Stomach (tissue), 9 donors: ENCODE data around the gene MEGF6. TPM values are rescaled to one million over a fixed set of nuclear protein-coding genes. Genes with fewer than 3 reads are reported as not detected.
A peak's percentile ranks its signal among the peaks of the same experiment; 100 is the strongest.

Experiments used
- DNase-seq, 2 donors: peaks; one replicate each; pipeline versions ENCODE4 v3.0.0 to v3.0.0-alpha.2; 2013 to 2019
- H3K27ac ChIP-seq, 5 donors: fragments of 200-600 bp in 4 of 5; sonication (generic) in 4 of 5; one replicate each; pipeline ENCODE4 v1.5.1; 2013 to 2019; ENCODE audit warnings: mild to moderate bottlenecking in 1 of 5, moderate library complexity in 1 of 5
- H3K27me3 ChIP-seq, 3 donors: fragments of 200-600 bp; sonication (generic); one replicate each; pipeline ENCODE4 v1.5.1; 2017 to 2019; ENCODE audit warnings: mixed run types in 1 of 3
- H3K36me3 ChIP-seq, 4 donors: fragments of 200-600 bp; sonication (generic); 1 replicate in 3 of 4; 2 replicates in 1 of 4; pipeline ENCODE4 v1.5.1; 2016 to 2019
- H3K4me1 ChIP-seq, 4 donors: fragments of 200-600 bp; sonication (generic); one replicate each; pipeline ENCODE4 v1.5.1; 2016 to 2019
- H3K4me3 ChIP-seq, 4 donors: fragments of 200-600 bp; sonication (generic) in 3 of 4; one replicate each; pipeline ENCODE4 v1.5.1; 2016 to 2019; ENCODE audit warnings: mild to moderate bottlenecking in 1 of 4
- H3K9me3 ChIP-seq, 4 donors: fragments of 200-600 bp; sonication (generic); one replicate each; pipeline ENCODE4 v1.5.1; 2016 to 2019
- CTCF ChIP-seq, 7 experiments: fragments of 450-650 bp in 4 of 7; fragments of 200-600 bp in 3 of 7; sonication (generic) in 3 of 7; IDR thresholded peaks; one replicate each; pipeline ENCODE4 v1.5.1; 2016 to 2019; ENCODE audit warnings: antibody characterized with exemption in 7 of 7, control low read depth in 2 of 7, mild to moderate bottlenecking in 1 of 7
- EP300 ChIP-seq: sonication (generic); formaldehyde crosslinking; IDR thresholded peaks from one replicate; pipeline ENCODE4 v1.6.1; 2017; ENCODE audit warnings: antibody characterized with exemption
- POLR2A ChIP-seq, 4 donors: fragments of 450-650 bp; IDR thresholded peaks; one replicate each; pipeline ENCODE4 v1.6.1; 2016; ENCODE audit warnings: antibody characterized with exemption in 4 of 4, control low read depth in 2 of 4, mild to moderate bottlenecking in 1 of 4, moderate library complexity in 1 of 4
- POLR2AphosphoS5 ChIP-seq, 3 donors: sonication (generic); formaldehyde crosslinking; IDR thresholded peaks; one replicate each; pipeline ENCODE4 v1.6.1; 2016; ENCODE audit warnings: antibody characterized with exemption in 3 of 3
- WGBS, 5 donors: extraction: QIAGEN DNeasy Blood & Tissue Kit in 3 of 5; methylation state at CpG; one replicate each; pipeline versions ENCODE4 v1.1.5 to v1.1.7; 2013 to 2018; 5-methylcytosine and 5-hydroxymethylcytosine counted together
- intact Hi-C: fragments of 100-400 bp; cut with DNase I; formaldehyde crosslinking; loops from one replicate; pipeline ENCODE4 v1.15.1; 2023; ENCODE audit warnings: low total_unique reads
- polyA plus RNA-seq, 3 donors: library from polyadenylated mRNA; stranded (reverse); fragments of 200-250 nt; gene quantifications; one replicate each; pipeline ENCODE4 v1.2.3, GENCODE V29; 2013
- total RNA-seq, 5 donors: library from RNA; depleted of rRNA; stranded (reverse); fragments of >200 nt; gene quantifications; one replicate each; pipeline versions ENCODE4 v1.1.0 to v1.2.3, GENCODE V29; 2014 to 2016
- donor health status: healthy with polysubstance abuse.
- donor health status: Bipolar disorder and iron deficiency.
- donor health status: healthy.

Gene MEGF6
- total and polyA plus RNA-seq, 8 donors: 2.6 to 57.2 (median 26.7) TPM

GRCh38 chr1:3545363-3546047 lies 65.8 kb downstream of the MEGF6 start:
- no peak for TF ChIP-seq POLR2A (IDR thresholded peaks at IDR 0.05)
- TF ChIP-seq POLR2AphosphoS5 (IDR thresholded peaks at IDR 0.05): no peak
- TF ChIP-seq CTCF (IDR thresholded peaks at IDR 0.05): no peak
- TF ChIP-seq EP300: no peak
- peak in 1 of 2 donors; percentile 77 for DNase-seq
- Histone ChIP-seq H3K4me3 (no peak overlapping the region), H3K9me3 (no peaks in the 10 kb centered on the region), H3K27ac (no peak overlapping the region), H3K4me1 (peaks cover 8 to 52% (median 21%) of the 10 kb centered on the region in 4 donors), H3K27me3 (peaks cover 0 to 32% (median 0%) of the 10 kb centered on the region in 3 donors), H3K36me3 (no peaks in the 10 kb centered on the region)
- 65 to 81% (median 73%) methylated on average over 11 to 21 of the region's 21 CpGs for WGBS, 5 donors
- intact Hi-C loops: no loop called here

GRCh38 chr1:3544040-3544977 lies 67.0 kb downstream of the MEGF6 start:
- H3K27ac ChIP-seq: peak overlapping the region in 2 of 5 donors; percentile 7 to 77
- H3K36me3 ChIP-seq: no peaks in the 10 kb centered on the region
- H3K4me3 ChIP-seq: no peak overlapping the region
- WGBS, 5 donors: 88 to 94% (median 91%) methylated on average over 20 to 33 of the region's 33 CpGs
- peaks cover 0 to 32% (median 0%) of the 10 kb centered on the region in 3 donors for H3K27me3 ChIP-seq
- peaks cover 8 to 62% (median 24%) of the 10 kb centered on the region in 4 donors for H3K4me1 ChIP-seq
- TF ChIP-seq POLR2AphosphoS5 (IDR thresholded peaks at IDR 0.05) (no peak), EP300 (no peak), CTCF (IDR thresholded peaks at IDR 0.05) (no peak), POLR2A (IDR thresholded peaks at IDR 0.05) (no peak)
- no peaks in the 10 kb centered on the region for H3K9me3 ChIP-seq
- intact Hi-C loops: no loop called here
- no peak for DNase-seq

- no peaks in the 10 kb centered on the region for H3K36me3 ChIP-seq
- H3K27me3 ChIP-seq: peaks cover 0 to 23% (median 0%) of the 10 kb centered on the region in 3 donors
- H3K4me3 ChIP-seq: no peak overlapping the region
- H3K4me1 ChIP-seq: peaks cover 8 to 56% (median 21%) of the 10 kb centered on the region in 4 donors
- no peak for DNase-seq
- intact Hi-C loops: no loop called here
- peak overlapping the region in 4 of 5 donors; percentile 6 to 77 (median 27) for H3K27ac ChIP-seq
- no peaks in the 10 kb centered on the region for H3K9me3 ChIP-seq
- no peak for TF ChIP-seq EP300
- no peak for TF ChIP-seq POLR2A (IDR thresholded peaks at IDR 0.05)
- TF ChIP-seq POLR2AphosphoS5 (IDR thresholded peaks at IDR 0.05): no peak
- TF ChIP-seq CTCF (IDR thresholded peaks at IDR 0.05): no peak
- 69 to 81% (median 80%) methylated on average over 16 to 49 of the region's 49 CpGs for WGBS, 5 donors
These were observed 68.0 kb downstream of the MEGF6 start for GRCh38 chr1:3543076-3544039.
